HG03095 (cell line): Measurements from ENCODE around the gene MXRA8.
"Not testable (repeated sequence)": the region's sequence is repeated elsewhere in the genome, so short reads cannot be mapped to it uniquely, and the experiment has no call there.

Experiments
- ATAC-seq: cut with Tn5 transposase; IDR thresholded peaks from one replicate; pipeline ENCODE4 v1.9.1; 2021; ENCODE audit warnings: moderate library complexity; ENCODE audit not compliant: unreplicated experiment

MXRA8 gene

DNA sequence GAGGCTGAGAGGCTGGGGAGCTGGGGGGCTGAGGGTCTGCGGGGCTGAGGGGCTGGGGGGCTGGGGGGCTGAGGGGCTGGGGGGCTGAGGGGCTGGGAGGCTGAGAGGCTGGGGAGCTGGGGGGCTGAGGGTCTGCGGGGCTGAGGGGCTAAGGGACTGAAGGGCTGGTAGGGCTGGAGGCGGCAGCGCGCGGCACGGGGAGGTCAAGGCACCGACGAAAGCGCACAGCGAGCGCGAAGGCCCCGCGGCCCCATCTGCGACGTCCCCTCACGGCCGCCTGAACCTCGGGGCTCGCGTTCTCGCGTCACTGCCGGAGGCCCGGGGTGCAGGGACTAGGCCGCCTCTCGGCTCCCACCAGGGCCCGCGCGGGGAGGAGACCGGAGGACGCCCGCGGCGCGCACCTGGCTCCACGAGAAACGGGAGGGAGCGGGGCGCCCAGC, 34.3 kb downstream of the MXRA8 start:
- peak; percentile 1 for ATAC-seq

DNA sequence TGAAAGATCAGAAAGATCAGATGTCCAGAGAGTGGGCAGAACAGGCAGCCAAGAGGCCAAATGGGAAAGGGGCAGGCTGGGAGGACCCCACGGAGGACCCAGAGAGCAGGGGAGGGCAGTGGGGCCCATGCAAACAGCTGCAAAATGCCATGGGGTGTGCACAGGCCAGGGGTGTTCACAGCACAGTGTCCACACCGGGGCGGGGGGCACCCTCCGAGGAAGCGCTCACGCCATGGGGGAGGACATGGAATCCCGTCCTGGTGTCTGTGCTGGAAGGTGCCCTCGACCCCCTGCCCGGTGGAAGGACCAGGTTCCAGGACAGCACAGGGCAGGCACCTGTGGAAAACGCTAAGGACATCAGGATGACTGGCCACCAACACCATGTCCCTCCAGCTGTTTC, 35.4 kb downstream of the MXRA8 start:
- no peak for ATAC-seq

DNA sequence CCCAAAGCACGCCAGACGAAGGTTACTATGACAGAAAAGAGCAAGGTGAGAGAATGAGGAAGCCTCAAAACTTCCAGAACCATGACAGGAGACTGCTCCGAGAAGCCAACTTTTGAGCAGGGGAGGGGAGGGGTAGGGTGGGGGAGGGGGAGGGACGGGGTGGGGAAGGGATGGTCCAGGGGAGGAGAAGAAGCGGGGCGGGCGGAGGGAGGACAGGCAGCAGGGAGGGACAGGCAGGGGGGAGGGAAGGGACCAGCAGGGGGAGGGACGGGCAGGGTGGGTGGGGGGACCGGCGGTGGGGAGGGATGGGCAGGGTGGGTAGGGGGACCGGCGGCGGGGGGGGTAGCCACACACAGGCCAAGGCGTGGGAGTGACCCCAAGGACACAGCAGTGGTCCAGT, 35.9 kb downstream of the MXRA8 start:
- no peak for ATAC-seq

DNA sequence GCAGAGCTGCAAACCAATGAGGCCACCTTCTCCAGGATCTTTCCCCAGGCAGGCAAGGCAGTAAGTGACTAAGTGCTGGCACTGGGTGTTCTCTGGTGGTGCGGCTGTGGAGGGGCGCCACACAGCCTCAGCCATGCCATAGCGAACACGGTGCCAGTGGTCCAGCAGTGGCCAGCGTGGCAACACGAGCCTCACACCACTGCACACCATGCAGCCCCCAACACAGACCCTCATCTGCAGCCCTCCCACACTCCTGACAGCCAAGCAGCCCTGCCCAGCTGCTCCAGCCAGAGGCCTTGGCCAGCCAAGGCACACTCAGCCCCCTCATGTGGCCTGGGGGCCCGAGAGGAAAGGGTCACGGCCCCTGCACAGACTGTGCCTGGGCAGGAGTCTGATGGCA, 36.9 kb downstream of the MXRA8 start:
- ATAC-seq, result no peak

DNA sequence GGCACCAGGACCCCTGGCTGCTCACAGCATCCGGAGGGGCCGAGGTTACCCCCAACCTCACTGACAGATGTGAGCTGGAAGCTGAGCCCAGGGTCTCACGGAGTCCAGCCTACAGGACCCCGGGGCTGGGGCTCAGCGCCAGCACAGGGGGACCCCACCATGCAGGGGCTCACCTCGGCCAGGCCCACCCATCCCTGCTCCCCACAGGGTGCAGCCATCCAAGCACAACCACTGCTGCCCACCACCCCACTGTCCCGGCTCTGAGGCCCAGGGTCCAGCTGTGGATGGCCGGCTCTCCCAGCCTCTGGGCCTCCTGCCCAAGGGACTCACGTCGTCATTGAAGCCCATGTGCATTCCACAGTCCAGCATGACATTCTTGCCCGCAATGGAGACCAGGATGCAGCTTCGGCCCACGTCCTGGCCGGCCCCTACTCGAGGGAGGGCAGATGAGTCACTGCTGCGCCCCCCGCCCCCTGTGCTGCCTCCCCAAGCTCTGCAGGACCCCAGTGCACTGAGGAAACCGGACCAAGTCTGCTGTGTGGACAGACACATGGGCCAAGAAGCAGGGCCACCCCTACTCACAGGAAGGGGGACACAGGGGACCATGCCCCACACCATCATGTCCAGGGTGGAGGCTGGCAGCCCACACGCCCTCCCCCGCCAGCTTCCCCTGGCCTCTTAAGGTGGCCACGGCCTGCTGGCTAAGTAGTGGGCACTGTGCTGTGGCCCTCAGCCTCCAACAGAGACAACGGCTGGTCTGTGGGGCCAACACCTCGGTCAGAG, 37.5 kb downstream of the MXRA8 start:
- no peak for ATAC-seq

DNA sequence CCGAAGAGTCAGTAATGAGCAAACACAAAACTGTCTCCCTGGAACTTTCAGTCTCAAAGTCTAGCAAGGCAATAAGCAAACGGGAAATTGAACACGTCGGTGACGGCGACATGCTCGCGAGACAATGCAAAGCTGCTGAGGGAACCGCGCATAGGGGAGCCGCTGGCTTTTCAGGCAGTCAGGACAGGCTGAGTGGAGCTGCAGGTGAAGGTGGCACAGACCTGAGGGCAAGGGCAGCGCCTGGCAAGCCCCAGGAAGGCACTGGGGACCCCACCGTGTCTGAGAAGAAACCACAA, 38.8 kb downstream of the MXRA8 start:
- no peak for ATAC-seq

DNA sequence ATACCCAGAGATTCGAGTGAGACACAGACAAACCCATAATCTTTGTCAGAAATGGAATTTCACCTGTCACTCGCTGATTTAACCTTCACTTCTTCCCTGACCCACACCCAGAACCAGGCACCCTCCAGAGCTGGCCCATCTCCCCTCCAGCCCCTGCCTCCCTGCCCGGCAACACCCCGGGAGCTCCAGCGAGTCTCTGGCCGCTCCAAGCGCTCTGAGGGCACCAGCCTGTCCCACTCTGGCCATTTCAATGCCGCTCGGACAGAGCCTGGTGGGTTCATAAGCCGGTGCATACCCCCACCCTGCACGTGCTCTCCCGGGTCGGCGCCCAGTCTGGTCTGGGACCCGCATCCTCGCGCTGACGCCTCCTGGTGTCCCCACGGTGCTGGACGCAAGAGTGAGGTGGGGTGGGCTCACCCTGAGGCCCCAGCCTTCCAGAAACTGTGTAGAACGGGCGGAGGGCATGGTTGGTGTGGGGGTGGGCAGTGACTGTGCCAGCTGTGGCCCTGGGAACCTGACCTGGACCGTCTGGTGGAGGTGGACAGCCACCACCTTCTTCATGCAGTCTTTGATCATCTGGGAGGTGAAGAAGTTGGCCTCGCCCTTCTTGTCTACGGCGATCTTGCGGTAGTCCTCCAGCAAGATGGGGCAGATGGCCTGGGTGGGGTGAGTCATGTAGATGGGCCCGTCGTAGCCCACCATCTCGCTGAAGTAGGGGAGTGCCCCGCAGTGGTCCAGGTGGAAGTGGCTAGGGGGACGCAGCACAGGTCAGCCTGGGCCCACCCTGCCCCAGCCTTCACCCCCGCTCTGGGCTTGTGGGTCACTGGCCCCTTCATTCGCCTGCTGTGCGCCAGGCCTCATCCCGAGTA, 39.3 kb downstream of the MXRA8 start:
- ATAC-seq, result no peak

DNA sequence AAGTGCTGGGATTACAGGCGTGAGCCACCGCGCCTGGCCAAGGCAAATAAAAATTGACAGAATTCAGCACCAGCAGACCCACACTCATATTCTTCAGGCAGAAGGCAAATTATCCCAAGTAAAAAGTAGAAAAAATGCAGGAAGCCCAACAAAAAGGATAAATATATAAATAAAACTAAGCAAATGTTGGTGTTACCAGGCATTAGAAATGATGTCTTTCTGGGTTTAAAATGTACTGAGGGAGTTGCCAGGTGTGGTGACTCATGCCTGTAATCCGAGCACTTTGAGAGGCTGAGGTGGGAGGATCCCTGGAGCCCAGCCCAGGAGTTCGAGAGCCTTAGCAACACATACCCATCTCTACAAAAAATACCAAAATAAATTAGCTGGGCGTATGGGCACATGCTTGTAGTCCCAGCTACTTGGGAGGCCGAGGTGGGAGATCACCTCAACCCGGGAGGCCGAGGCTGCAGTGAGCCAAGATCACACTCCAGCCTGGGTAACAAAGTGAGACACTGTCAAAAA, 40.2 kb downstream of the MXRA8 start:
- ATAC-seq, result no peak

DNA sequence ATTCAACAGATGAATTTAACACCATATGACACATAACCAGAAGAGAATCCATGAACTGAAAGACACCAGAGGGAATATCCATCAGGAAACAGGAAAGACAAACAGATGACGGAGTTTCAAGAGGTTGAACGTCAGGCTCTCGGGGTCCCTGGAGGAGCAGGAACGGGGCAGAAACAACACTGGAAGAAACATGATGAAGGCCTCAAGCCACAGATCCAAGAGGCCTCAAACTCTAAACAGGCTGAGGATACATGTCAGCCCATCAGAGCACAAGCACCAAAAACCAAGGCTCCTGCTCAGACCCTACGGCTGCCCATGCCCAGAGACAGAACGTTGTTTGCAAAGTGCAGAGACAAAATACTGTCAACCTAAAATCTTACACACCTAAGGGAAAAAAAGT, 40.9 kb downstream of the MXRA8 start:
- ATAC-seq, result no peak

DNA sequence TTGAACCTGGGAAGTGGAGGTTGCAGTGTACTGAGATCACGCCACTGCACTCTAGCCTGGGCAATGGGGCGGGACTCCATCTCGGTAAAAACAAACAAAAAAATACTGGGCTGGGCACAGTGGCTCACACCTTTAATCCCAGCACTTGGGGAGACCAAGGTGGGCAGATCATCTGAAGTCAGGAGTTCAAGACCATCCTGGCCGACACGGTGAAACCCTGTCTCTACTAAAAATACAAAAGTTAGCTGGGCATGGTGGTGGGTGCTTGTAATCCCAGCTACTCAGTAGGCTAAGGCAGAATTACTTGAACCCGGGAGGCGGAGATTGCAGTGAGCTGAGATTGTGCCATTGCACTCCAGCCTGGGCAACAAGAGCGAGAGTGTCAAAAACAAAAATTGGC, 42.2 kb downstream of the MXRA8 start:
- not testable (repeated sequence) for ATAC-seq

DNA sequence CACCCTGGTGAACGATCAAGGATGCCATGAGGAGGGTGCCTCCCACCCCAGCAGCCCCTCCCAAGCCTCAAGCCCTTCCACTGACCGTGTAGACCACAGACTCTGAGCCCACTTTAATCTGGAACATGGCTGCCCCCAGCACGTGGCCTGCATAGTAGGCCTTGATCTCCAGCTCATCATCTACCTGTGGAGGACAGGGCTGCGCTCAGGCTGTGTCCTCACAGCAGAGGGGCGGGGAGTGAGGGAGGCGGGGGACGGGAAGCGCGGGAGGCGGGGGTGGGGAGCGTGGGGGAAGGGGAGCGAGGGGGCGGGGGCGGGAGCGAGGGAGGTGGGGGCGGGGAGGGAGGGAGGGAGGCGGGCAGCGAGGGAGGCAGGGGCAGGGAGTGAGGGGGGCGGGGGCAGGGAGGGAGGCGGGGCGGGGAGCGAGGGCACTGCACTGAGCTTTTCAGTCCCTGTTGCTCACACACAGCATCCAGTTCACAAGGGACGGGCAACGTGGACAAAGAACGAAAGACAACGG, 42.9 kb downstream of the MXRA8 start:
- ATAC-seq, result no peak

DNA sequence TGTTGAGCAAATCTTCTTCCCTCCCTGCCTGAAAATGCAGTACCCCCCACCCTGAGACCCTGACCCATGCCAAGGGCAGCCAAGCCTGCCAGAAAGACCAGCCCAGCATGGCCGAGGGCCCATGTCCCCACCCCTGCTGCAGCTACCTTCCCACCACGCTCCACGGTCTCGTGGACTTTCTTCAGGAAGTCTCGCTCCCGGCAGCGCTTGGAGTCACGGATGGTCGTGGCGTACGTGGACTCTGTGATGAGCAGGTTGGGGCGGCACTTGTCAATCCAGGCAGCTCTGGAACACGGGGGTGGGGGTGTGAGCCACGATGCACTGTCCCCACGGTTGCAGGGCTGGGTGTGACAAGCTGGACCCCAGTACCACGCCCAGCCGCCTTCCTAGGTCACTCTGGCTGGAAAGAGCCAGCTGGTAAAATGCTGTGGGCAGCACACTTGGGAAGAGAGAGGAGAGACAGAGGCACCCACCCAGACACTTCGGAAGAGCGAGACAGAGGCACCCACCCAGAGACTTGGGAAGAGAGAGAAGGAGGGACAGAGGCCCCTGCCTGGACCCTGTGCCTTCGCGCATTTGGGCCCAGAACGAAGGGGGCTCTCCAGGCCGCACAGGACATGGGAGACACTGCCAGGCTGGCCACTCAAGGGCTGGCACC, 43.5 kb downstream of the MXRA8 start:
- ATAC-seq, result no peak

DNA sequence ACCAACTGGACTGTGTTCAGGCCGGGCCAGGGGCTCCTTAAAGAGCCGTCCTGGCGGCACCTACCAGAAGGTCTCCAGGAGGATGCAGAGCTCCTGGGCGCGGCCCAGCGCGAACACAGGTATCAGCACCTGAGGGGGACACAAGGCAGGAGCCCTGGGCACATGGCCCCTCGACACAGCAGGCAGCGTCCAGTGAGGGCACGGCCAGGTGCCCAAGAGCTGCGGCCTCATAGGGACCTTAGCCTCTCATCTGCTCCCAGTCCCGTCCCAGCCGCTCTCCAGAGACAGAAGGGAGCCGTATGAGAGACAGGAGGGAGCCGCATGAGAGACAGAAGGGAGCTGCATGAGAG, 44.1 kb downstream of the MXRA8 start:
- ATAC-seq, result no peak

DNA sequence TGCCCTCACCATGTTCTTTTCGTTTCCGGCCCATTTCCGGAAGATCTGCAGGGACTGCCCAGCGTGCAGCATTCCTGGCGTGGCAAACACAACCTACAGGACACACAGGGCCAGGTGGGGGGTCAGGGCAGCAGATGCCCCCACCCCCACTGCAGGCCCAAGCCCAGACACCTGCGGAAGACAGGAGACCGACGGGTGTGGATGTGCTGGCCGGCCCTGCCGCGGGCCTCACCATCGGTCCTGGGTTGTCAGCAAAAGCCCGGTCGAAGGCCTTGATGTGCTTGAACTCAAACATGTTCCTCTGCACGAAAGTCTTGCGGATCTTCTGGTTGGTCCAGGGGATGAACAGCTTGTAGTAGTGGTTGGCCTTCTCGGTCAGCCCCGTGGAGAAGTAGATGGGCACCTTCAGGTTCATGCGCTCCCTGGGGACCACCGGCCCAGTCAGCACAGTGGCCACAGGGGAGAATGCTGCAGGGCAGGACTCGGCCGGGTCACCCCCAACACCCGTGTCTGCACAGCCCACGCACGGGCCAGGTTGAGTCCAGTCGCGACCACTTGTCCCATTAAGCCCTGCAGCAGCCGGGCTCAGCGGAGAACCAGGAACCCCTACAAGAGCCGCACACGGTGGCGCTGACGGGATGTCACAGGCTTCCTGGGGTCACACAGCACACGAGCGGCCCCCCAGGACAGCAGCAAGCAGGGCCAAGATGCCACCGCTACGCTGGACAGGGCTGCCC, 44.7 kb downstream of the MXRA8 start:
- ATAC-seq, result no peak

DNA sequence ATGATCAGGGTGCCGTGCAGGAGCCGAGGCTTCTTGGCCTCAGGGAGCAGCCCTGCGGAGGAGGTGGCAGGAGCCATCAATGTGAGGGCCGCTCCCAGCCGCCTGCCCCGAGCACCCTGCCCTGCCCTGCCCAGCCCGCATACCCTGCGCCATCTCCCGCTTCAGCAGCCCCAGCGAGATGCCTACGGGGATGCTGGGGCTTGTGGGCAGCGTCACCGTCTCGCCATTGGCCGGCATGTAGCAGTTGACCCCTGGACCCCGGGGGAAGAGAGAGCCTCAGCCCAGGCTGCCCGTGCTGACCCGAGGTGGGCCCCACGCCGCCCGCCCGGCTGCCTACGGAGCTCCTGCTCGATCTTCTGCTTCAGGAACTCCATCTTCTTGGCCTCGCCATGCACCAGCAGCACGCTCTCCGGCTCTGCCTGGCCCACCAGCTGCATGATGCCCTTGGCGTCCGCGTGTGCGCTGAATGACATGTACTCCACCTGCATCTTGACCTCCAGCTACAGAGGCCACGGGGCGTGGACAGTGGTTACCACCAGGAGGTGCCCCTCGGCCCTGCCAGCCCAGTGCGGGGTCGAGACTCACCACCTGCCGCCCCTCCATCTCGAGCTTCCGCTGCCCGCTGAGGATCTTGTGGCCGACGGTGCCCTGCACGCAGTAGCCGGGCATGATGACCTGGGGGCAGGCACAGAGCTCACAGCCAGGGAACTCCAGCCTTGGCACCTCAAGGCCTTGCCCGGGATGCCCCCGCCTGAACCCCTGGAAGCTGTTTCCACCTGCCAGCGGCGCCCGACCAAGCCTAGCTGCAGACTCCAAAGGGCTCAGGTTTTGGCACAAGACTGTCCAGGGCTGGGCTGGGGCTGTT, 45.7 kb downstream of the MXRA8 start:
- no peak for ATAC-seq

DNA sequence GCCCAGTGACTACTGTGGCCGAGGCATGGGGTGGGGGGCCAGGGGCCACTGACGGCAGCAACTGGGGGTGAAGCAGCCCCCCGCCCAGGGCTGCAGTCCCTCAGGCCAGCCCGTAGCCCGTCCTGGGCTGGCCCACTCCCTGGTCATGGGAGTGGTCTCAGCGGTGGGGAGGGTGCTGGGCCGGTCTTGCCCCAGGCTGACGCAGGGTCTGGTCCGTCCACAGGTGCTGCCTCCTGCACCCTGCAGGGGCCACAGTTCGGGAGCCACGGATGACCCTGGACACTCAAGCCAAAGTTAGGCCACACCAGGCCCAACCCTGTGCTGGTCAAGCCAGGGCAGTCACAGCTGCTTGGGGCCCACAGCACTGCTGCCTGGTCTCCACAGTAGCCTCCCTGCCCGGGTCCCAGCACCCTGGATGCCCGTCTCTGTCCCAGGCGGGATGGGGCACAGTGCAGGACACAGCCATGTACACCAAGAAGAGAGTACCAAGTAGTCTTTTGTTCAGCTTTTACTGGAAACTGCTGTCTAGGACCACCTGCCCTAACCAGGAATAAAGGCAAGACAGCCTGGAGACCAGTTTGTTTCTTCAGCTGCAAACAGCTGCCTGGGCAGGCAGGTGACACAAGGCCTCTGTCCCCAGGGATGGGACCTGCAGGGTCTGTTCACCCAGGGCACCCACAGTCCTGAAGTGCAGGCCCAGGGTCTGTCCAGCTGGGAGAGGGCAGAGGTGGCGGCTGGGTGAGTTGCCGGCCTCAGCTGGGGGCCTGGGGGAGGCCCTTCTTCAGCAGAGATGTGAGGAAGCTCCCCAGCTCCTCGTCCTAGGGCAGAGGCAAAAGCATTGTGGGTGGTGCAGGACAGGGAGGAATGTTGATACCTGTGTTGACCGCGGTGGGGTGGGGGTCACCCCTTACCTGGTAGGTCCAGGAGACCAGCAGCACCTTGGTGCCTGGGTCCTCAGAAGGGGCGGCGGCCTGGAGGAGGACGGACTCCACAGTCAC, 46.9 kb downstream of the MXRA8 start:
- no peak for ATAC-seq

DNA sequence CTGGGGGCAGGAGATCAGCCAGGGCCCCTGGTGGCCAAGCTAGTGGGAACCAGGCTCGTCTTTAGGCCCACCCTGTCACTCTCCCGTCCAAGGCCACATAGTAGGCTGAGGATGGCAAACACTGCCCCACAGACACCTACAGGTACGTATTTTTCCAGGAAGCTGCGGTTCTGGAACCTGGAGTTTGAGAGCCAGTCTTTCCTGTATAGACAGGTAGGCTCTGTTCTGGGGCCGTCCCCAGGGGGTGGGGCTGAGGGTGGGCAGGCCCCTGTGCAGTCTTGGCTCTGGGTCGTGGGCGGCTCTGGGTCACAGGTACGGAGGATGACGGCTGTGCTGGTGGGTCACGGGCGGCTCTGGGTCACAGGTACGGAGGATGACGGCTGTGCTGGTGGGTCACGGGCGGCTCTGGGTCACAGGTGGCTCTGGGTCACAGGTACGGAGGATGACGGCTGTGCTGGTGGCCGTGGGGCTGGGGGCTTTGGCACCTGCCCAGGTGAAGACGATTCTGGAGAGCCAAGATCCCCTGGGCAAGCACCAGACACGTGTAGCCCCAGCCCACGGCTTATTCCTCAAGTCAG, 47.8 kb downstream of the MXRA8 start:
- ATAC-seq, result no peak

DNA sequence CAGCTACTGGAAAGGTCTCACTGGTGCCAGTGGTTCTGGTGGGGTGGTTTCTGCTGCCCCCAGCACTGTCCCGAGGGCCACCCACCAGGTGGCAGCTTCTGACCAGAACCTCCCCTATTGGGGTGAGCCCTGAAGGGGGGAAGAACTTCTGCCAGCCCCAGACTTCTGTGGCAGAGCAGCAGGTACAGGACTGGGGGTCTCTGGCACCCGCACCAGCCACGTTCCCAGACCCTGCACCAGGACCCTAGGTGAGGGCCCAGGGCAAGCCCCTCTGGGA, 48.3 kb downstream of the MXRA8 start:
- no peak for ATAC-seq
